HepG2 (cell line): ENCODE results near the gene TRIP6. TPM values are rescaled to one million over a fixed set of nuclear protein-coding genes. Genes with fewer than 3 reads are reported as not detected.
A peak's percentile ranks its signal among the peaks of the same experiment; 100 is the strongest.

Experiments
- ATAC-seq: fragments of 200-7000 bp; cut with Tn5 transposase; 3 replicates; pipeline ENCODE4 v1.9.1; 2020; ENCODE audit warnings: mild to moderate bottlenecking, moderate library complexity
- BruUV-seq: library from RNA; stranded (reverse); fragments of 400-500 nt; replicated peaks from 2 replicates; lab custom pipeline; 2021; lab: Mats Ljungman, UMichigan
- CTCF ChIA-PET: fragments of 300-600 bp; formaldehyde crosslinking; extraction: SDS; loops from one replicate; lab custom pipeline; 2021; ENCODE audit warnings: low total read pairs, inconsistent platforms, low intra/inter-chr PET ratio; lab: Yijun Ruan, JAX
- POLR2A ChIA-PET: fragments of 350-600 bp; sonication (Branson Sonifier 250); formaldehyde crosslinking; loops from one replicate; lab custom pipeline; 2020; ENCODE audit warnings: antibody characterized with exemption, inconsistent platforms; lab: Yijun Ruan, JAX
- DNase-seq: peaks from one replicate; pipeline ENCODE4 v3.0.0-alpha.2; 2015; ENCODE audit warnings: low spot score
- FAIRE-seq: peaks from 3 replicates; lab custom pipeline; 2011; peaks lifted over from hg19 to GRCh38; lab: Jason Lieb, UNC
- H2AFZ ChIP-seq: one replicate; pipeline ENCODE4 v1.6.1; 2011; ENCODE audit warnings: low read length, inconsistent platforms
- H3K27ac ChIP-seq: fragments of 300-600 bp; 3 replicates; pipeline ENCODE4 v1.8.0; 2011; ENCODE audit warnings: mixed run types, mild to moderate bottlenecking, mixed read lengths, low read length, inconsistent platforms; ENCODE audit not compliant: insufficient read depth; ENCODE audit errors: extremely low read length
- H3K27me3 ChIP-seq, 2 experiments: fragments of 200-600 bp in 1 of 2; 2 replicates in 1 of 2; 3 replicates in 1 of 2; pipeline versions ENCODE4 v1.6.0 to v1.8.0; 2011; ENCODE audit warnings: low read length in 2 of 2, mild to moderate bottlenecking in 2 of 2, moderate library complexity in 2 of 2, inconsistent platforms in 1 of 2; ENCODE audit not compliant: insufficient read depth in 2 of 2, control insufficient read depth in 1 of 2
- H3K36me3 ChIP-seq, 2 experiments: fragments of 200-600 bp in 1 of 2; replicated peaks in 1 of 2; 2 replicates in 1 of 2; 3 replicates in 1 of 2; pipeline versions ENCODE4 v1.5.1 to v1.8.0; 2011; ENCODE audit warnings: low read length in 2 of 2, inconsistent platforms in 1 of 2; ENCODE audit not compliant: insufficient read depth in 2 of 2, control insufficient read depth in 1 of 2
- H3K4me1 ChIP-seq: 2 replicates; pipeline ENCODE4 v1.5.1; 2012; ENCODE audit warnings: low read length, inconsistent platforms; ENCODE audit not compliant: insufficient read depth
- H3K4me2 ChIP-seq: 2 replicates; pipeline ENCODE4 v1.6.0; 2011; ENCODE audit warnings: low read depth, low read length, inconsistent platforms
- H3K4me3 ChIP-seq, 3 experiments: fragments of 200-600 bp in 1 of 3; sonication (generic), shearing (Covaris generic) in 1 of 3; replicated peaks in 1 of 3; 2 replicates each; pipeline ENCODE4 v1.5.1; 2011 to 2016; ENCODE audit warnings: low read length in 3 of 3, inconsistent platforms in 2 of 3, low read depth in 2 of 3, mild to moderate bottlenecking in 2 of 3, control low read depth in 1 of 3, mixed read lengths in 1 of 3; ENCODE audit not compliant: insufficient read depth in 1 of 3
- H3K79me2 ChIP-seq: one replicate; pipeline ENCODE4 v1.6.1; 2011; ENCODE audit warnings: low read length, inconsistent platforms; ENCODE audit not compliant: insufficient read depth
- H3K9ac ChIP-seq: 2 replicates; pipeline ENCODE4 v1.6.0; 2011; ENCODE audit warnings: mild to moderate bottlenecking, low read depth, low read length, inconsistent platforms; ENCODE audit not compliant: insufficient read depth
- H3K9me3 ChIP-seq: 2 replicates; pipeline ENCODE4 v1.5.1; 2012; ENCODE audit warnings: mild to moderate bottlenecking, low read length
- H4K20me1 ChIP-seq: 2 replicates; pipeline ENCODE4 v1.6.0; 2011; ENCODE audit warnings: inconsistent platforms, mild to moderate bottlenecking, low read length, moderate library complexity; ENCODE audit not compliant: insufficient read depth
- CEBPG ChIP-seq: IDR thresholded peaks from 2 replicates; pipeline ENCODE4 v1.6.1; 2016
- FLYWCH1 ChIP-seq: sonication (generic); formaldehyde crosslinking; IDR thresholded peaks from 2 replicates; pipeline ENCODE4 v1.8.1; 2023; ENCODE audit warnings: mild to moderate bottlenecking, missing genetic modification reagents
- HIC2 ChIP-seq: sonication (generic); formaldehyde crosslinking; IDR thresholded peaks from 2 replicates; pipeline ENCODE4 v1.9.0; 2022; ENCODE audit warnings: low read depth, missing genetic modification reagents
- MYPOP ChIP-seq: sonication (generic); formaldehyde crosslinking; IDR thresholded peaks from 2 replicates; pipeline ENCODE4 v1.8.1; 2023; ENCODE audit warnings: mild to moderate bottlenecking, moderate library complexity, missing genetic modification reagents
- NFE2 ChIP-seq: sonication (generic); formaldehyde crosslinking; IDR thresholded peaks from 2 replicates; pipeline ENCODE4 v1.4.0; 2020; ENCODE audit warnings: missing genetic modification reagents
- SAFB2 ChIP-seq: sonication (generic); formaldehyde crosslinking; IDR thresholded peaks from 2 replicates; pipeline ENCODE4 v1.5.1; 2020; ENCODE audit warnings: missing genetic modification reagents, low read depth, mild to moderate bottlenecking, borderline replicate concordance
- TRAFD1 ChIP-seq: sonication (generic); formaldehyde crosslinking; IDR thresholded peaks from 2 replicates; pipeline ENCODE4 v1.5.1; 2020; ENCODE audit warnings: missing genetic modification reagents, mild to moderate bottlenecking, borderline replicate concordance
- ZBED4 ChIP-seq: sonication (generic); formaldehyde crosslinking; IDR thresholded peaks from 2 replicates; pipeline ENCODE4 v1.4.0; 2020; ENCODE audit warnings: missing genetic modification reagents, borderline replicate concordance
- ZC3H13 ChIP-seq: sonication (generic); formaldehyde crosslinking; IDR thresholded peaks from 2 replicates; pipeline ENCODE4 v1.8.1; 2023; ENCODE audit warnings: mild to moderate bottlenecking, missing genetic modification reagents, moderate library complexity
- ZC3H4 ChIP-seq: sonication (generic); formaldehyde crosslinking; IDR thresholded peaks from 2 replicates; pipeline ENCODE4 v1.4.0; 2020; ENCODE audit warnings: missing genetic modification reagents, borderline replicate concordance
- ZNF18 ChIP-seq: sonication (generic); formaldehyde crosslinking; IDR thresholded peaks from 2 replicates; pipeline ENCODE4 v1.8.0; 2022; ENCODE audit warnings: mild to moderate bottlenecking, missing genetic modification reagents; ENCODE audit not compliant: insufficient replicate concordance
- ZNF484 ChIP-seq: sonication (generic); formaldehyde crosslinking; IDR thresholded peaks from 2 replicates; pipeline ENCODE4 v1.5.1; 2020; ENCODE audit warnings: mild to moderate bottlenecking, low read depth, missing genetic modification reagents, borderline replicate concordance
- WGBS: methylation state at CpG from one replicate; pipeline ENCODE4 v1.1.6; 2017; ENCODE audit warnings: low lambda C conversion rate; 5-methylcytosine and 5-hydroxymethylcytosine counted together
- in situ Hi-C: cut with HindIII; loops from 2 replicates; pipeline ENCODE4 v1.10.0; 2017; ENCODE audit warnings: low pct_unique_long_range_greater_than_20kb; ENCODE audit not compliant: extremely low pct_ligation_motif_present
- intact Hi-C: fragments of 100-400 bp; cut with micrococcal nuclease; formaldehyde crosslinking; loops from one replicate; pipeline ENCODE4 v1.10.0; 2022; ENCODE audit not compliant: unreplicated experiment
- polyA plus RNA-seq, 8 experiments: library from polyadenylated mRNA; depleted of rRNA in 3 of 8; stranded (reverse) in 7 of 8; unstranded in 1 of 8; fragments of >200 nt; fragmentation: Illumina TruSeq in 4 of 8; extraction: Trizol in 4 of 8; gene quantifications; 2 replicates each; pipeline versions ENCODE4 v1.2.1 to v1.2.3, GENCODE V29; 2011 to 2016; ENCODE audit warnings: low read depth in 4 of 8, missing spikeins in 1 of 8, mixed read lengths in 1 of 8; ENCODE audit not compliant: insufficient read depth in 1 of 8
- total RNA-seq, 5 experiments: library from RNA; depleted of rRNA; stranded (reverse); fragments of >200 nt; fragmentation: Illumina TruSeq; extraction: Trizol; gene quantifications; 2 replicates each; pipeline ENCODE4 v1.2.3, GENCODE V29; 2016; ENCODE audit warnings: low read depth in 1 of 5

TRIP6 gene
- total and polyA plus RNA-seq, 2 of the 13 experiments (the other 11 are each of a cell fraction or from before 2014, with no cell fraction given): 0.34 to 0.38 TPM

GRCh38 chr7:100888291-100888987, 21.3 kb downstream of the TRIP6 start:
- no peak overlapping the region for H2AFZ ChIP-seq
- DNase-seq: no peak
- intact Hi-C loops: no loop called here
- ChIA-PET POLR2A (interaction anchor here (1.4 to 6.0 kb wide), 4 partner anchors 10 to 57 kb away, joined by 8 to 141 read pairs (median 12); partner anchors contain the start of gene SRRT), CTCF (no interaction called here)
- peak overlapping the region; percentile 65 to 79 (median 65) for H3K4me3 ChIP-seq
- H4K20me1 ChIP-seq: no peaks in the 10 kb centered on the region
- WGBS: 75% methylated on average over 15 of the region's 18 CpGs
- H3K9ac ChIP-seq: peak overlapping the region; percentile 93
- H3K79me2 ChIP-seq: peaks cover 10% of the 10 kb centered on the region
- no peak for ATAC-seq
- no peaks in the 10 kb centered on the region for H3K9me3 ChIP-seq
- peak overlapping the region; percentile 90 for H3K4me2 ChIP-seq
- peaks cover 4 to 8% of the 10 kb centered on the region in 2 experiments; a peak in 1 of 5 replicates for H3K27me3 ChIP-seq
- H3K36me3 ChIP-seq: peaks cover 25 to 53% of the 10 kb centered on the region in 2 experiments
- BruUV-seq: TSS peak; percentile 73
- in situ Hi-C loops: loop anchor here (25.0 kb wide), 1 partner anchor 399 kb away; no protein-coding TSS in a partner anchor
- H3K27ac ChIP-seq: peak overlapping the region; percentile 84
- FAIRE-seq: no peak
- peaks cover 60% of the 10 kb centered on the region for H3K4me1 ChIP-seq
- peak; percentile 33 for TF ChIP-seq ZNF18 (CRISPR knock-in tag)
- TF ChIP-seq HIC2: no peak
- TF ChIP-seq CEBPG (CRISPR knock-in tag): no peak
- TF ChIP-seq ZNF484: no peak
- TF ChIP-seq FLYWCH1: no peak
- TF ChIP-seq ZC3H4 (CRISPR knock-in tag): no peak
- no peak for TF ChIP-seq ZBED4 (CRISPR knock-in tag)
- no peak for TF ChIP-seq MYPOP
- no peak for TF ChIP-seq TRAFD1 (CRISPR knock-in tag)
- TF ChIP-seq SAFB2 (CRISPR knock-in tag): no peak
- no peak for TF ChIP-seq NFE2 (CRISPR knock-in tag)
- TF ChIP-seq ZC3H13: no peak
